ENCODE results near the gene IQGAP2. TPM values are rescaled to one million over a fixed set of nuclear protein-coding genes. Genes with fewer than 3 reads are reported as not detected.

IQGAP2 gene
- total and polyA plus RNA-seq, 9 of the 15 experiments (the other 6 are each of a cell fraction or from before 2014, with no cell fraction given), result 8.7 to 23.2 (median 17.4) TPM

DNA sequence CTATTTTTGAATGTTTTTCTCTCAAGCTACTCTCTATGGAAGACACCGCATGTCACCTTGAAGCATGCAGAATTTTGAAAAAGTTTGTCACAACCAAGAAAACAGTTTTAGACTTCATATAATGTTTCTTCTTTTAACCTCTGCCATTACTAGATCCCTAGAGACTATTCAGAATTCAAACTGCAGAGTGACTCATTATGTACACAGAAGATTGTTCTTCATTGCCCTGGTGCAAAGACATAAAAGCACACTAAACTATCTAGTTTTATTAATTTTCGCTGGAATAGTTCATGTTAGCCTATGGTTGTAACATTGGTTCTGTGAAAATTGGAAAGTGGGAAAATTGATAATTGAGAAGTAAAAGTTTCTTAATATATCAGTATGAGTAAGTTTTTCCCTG lies 201.8 kb downstream of the IQGAP2 start:
- in situ Hi-C loops (cut with MboI), result loop anchor here (5.0 to 10.0 kb wide), 2 partner anchors 37 to 410 kb away; no protein-coding TSS in a partner anchor
- H4K20me1 ChIP-seq (replicated peaks; ENCODE audit: control insufficient read depth, insufficient read depth, low read length), result no peaks in the 10 kb centered on the region
- no peaks in the 10 kb centered on the region; a peak in 1 of 5 replicates for H3K4me1 ChIP-seq (replicated peaks in 1 of 2; ENCODE audit: control insufficient read depth in 2 of 2, insufficient read depth in 2 of 2, low read length in 2 of 2)
- H3K79me2 ChIP-seq (ENCODE audit: control insufficient read depth, insufficient read depth, low read length), result no peaks in the 10 kb centered on the region
- TF ChIP-seq, protein P1, sequence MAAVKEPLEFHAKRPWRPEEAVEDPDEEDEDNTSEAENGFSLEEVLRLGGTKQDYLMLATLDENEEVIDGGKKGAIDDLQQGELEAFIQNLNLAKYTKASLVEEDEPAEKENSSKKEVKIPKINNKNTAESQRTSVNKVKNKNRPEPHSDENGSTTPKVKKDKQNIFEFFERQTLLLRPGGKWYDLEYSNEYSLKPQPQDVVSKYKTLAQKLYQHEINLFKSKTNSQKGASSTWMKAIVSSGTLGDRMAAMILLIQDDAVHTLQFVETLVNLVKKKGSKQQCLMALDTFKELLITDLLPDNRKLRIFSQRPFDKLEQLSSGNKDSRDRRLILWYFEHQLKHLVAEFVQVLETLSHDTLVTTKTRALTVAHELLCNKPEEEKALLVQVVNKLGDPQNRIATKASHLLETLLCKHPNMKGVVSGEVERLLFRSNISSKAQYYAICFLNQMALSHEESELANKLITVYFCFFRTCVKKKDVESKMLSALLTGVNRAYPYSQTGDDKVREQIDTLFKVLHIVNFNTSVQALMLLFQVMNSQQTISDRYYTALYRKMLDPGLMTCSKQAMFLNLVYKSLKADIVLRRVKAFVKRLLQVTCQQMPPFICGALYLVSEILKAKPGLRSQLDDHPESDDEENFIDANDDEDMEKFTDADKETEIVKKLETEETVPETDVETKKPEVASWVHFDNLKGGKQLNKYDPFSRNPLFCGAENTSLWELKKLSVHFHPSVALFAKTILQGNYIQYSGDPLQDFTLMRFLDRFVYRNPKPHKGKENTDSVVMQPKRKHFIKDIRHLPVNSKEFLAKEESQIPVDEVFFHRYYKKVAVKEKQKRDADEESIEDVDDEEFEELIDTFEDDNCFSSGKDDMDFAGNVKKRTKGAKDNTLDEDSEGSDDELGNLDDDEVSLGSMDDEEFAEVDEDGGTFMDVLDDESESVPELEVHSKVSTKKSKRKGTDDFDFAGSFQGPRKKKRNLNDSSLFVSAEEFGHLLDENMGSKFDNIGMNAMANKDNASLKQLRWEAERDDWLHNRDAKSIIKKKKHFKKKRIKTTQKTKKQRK (IDR thresholded peaks at IDR 0.05; ENCODE audit: borderline replicate concordance, low read depth, low read length), result no peak
- TF ChIP-seq ATF3 (IDR thresholded peaks at IDR 0.05), result peak; percentile 33; the same call in 1 of the 2 replicates
- TF ChIP-seq ATF3 (CRISPR knock-in tag; conservative IDR thresholded peaks at IDR 0.05), result no peak
- peak; percentile 25; the same call in 1 of the 2 replicates for TF ChIP-seq FOSL1 (tag; conservative IDR thresholded peaks at IDR 0.05)
- peak in 1 of 2 experiments; percentile 57; a peak in 1 of 4 replicates for TF ChIP-seq FOXA3 (CRISPR knock-in tag; conservative IDR thresholded peaks at IDR 0.05 in 1 of 2, IDR thresholded peaks at IDR 0.05 in 1 of 2)
- peak; percentile 27; the same call in 1 of the 2 replicates for TF ChIP-seq JUND (IDR thresholded peaks at IDR 0.05; ENCODE audit: borderline replicate concordance, low read depth, low read length)
- TF ChIP-seq JUND (tag; IDR thresholded peaks at IDR 0.05; ENCODE audit: borderline replicate concordance, low read depth, low read length), result peak; percentile 40; the same call in 1 of the 3 replicates
- BruUV-seq (replicated peaks), result no TSS peak
- ChIA-PET POLR2A (no interaction called here), CTCF (ENCODE audit: low intra/inter-chr PET ratio) (interaction anchor here (1.4 kb wide), 1 partner anchor 170 kb away, joined by 4 read pairs; no protein-coding TSS in a partner anchor)
- H3K27ac ChIP-seq (ENCODE audit: extremely low read depth, low read depth, low read length), result no peak overlapping the region
- no peaks in the 10 kb centered on the region for H3K27me3 ChIP-seq (ENCODE audit: control insufficient read depth in 2 of 2, insufficient read depth in 2 of 2, low read length in 2 of 2)
- H3K9me1 ChIP-seq (ENCODE audit: control insufficient read depth, insufficient read depth, low read length), result no peaks in the 10 kb centered on the region
- intact Hi-C loops (cut with micrococcal nuclease), result loop anchor here (5.0 kb wide), 1 partner anchor 257 kb away; no protein-coding TSS in a partner anchor
- ATAC-seq, result no peak
- no peak overlapping the region for H2AFZ ChIP-seq (ENCODE audit: low read depth, low read length)
- H3K9me3 ChIP-seq (replicated peaks; ENCODE audit: control insufficient read depth, insufficient read depth, low read depth, low read length), result no peaks in the 10 kb centered on the region
- 41% methylated on average over 2 of the region's 2 CpGs for WGBS (ENCODE audit: insufficient coverage, low coverage, missing lambda C conversion rate)
- no peak overlapping the region for H3K4me2 ChIP-seq (ENCODE audit: insufficient read depth, low read length)
- H3K4me3 ChIP-seq, result no peak overlapping the region
- DNase-seq (ENCODE audit: extremely low read depth in 1 of 4, low spot score in 3 of 4), result no peak
- no peak for FAIRE-seq
- H3K36me3 ChIP-seq (ENCODE audit: control insufficient read depth, insufficient read depth, low read length), result no peaks in the 10 kb centered on the region
- no peak overlapping the region for H3K9ac ChIP-seq (ENCODE audit: insufficient read depth in 1 of 2, low read depth in 2 of 2, low read length in 2 of 2)
